Activated effector memory CD4-positive, alpha-beta T cell treated with anti-CD3 and anti-CD28 coated beads, Interleukin-2, amount 50 U/mL, for 16 hours (primary cell): Measurements from ENCODE around the gene HSPBAP1.
"Not testable (repeated sequence)": the region's sequence is repeated elsewhere in the genome, so short reads cannot be mapped to it uniquely, and the experiment has no call there.

Experiments used
- DNase-seq: peaks from one replicate; pipeline ENCODE4 v3.0.0-alpha.2; 2020

Gene HSPBAP1

GRCh38 chr3:122784436-122784835, 9.2 kb downstream of the HSPBAP1 start:
- no peak for DNase-seq

DNA sequence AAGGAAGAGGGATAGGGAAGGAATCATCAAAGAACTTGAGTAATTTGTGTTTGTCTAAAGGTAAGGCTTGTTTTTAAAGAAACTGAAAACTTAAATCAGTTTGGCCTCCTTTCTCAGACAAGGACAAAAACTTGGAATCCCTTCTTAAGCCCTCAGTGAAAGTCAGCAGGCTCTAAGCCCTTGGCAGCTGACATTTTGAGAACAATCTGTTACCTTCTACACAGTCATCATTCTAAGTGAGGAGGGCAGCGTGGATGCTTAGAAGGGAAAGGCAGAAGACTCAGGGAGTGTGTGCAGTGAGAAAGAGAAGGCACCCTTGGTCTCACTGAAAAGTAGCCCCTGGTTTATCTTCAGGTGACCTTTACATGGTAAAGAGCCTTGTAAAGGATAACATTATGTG, 10.8 kb downstream of the HSPBAP1 start:
- DNase-seq = no peak

GRCh38 chr3:122777563-122777962, 16.1 kb downstream of the HSPBAP1 start:
- no peak for DNase-seq

- DNase-seq = no peak
Observed at GRCh38 chr3:122776675-122777468, 16.8 kb downstream of the HSPBAP1 start.

- DNase-seq = no peak
Observed at GRCh38 chr3:122774564-122774963, 19.1 kb downstream of the HSPBAP1 start.

- no peak for DNase-seq
Observed at GRCh38 chr3:122773944-122774509, 19.6 kb downstream of the HSPBAP1 start.

DNA sequence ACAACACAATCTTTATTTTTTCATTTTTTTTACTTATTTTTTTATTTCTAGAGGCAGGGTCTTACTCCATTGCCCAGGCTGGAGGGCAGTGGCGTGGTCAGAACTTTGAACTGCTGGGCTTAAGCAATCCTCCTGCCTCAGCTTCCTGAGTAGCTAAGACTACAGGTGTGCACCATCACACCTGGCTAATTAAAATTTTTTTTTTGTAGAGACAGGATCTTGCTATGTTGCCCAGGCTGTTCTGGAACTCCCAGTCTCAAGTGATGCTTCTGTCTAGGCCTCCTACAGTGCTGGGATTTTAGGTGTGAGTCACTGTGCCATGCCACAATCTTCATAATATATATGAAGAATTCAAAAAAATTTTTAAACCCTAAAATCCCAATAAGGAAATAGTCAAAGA, 20.8 kb downstream of the HSPBAP1 start:
- no peak for DNase-seq

- DNase-seq = no peak
Observed at GRCh38 chr3:122770521-122771202, 23.0 kb downstream of the HSPBAP1 start.

- no peak for DNase-seq
Observed at GRCh38 chr3:122767540-122768372, 25.9 kb downstream of the HSPBAP1 start.

GRCh38 chr3:122766430-122766829, 27.2 kb downstream of the HSPBAP1 start:
- DNase-seq = no peak

DNA sequence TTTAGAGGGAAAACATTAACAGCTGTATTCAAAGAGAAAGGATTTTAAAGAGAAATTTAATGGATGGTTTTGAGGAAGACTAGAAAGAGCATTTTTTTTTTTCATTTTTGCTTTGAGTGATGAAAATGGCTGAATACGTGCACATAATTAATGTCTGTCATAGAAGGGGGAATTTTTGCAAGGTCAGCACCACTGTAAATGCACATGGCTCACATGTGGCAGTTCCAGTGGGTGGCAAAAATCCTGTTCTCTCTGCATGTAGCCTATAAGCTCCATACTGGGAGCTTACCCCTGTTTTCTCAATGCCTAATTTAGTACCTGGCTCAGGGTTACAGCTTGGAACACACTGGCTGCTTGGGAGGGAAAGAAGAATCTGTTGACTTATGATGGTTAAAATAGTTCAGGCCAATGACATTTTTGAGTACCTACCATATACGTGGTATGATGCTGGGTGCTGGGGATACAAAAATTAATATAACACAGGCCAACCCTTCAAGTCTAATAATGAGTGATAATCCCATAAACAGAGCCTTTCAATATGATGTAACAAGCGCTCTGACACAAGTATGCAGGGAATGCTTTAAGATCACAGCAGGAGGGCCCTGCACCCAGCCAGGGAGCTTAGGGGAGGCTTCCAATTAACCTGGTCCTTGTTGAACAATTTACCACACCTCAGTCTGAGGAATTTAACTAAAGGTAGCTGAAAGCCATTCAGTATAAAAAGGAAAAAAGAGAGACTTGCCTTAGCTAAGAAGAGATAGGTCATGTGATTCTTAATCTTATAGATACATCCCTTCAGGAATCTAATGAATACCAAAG, 33.0 kb downstream of the HSPBAP1 start:
- no peak for DNase-seq

DNA sequence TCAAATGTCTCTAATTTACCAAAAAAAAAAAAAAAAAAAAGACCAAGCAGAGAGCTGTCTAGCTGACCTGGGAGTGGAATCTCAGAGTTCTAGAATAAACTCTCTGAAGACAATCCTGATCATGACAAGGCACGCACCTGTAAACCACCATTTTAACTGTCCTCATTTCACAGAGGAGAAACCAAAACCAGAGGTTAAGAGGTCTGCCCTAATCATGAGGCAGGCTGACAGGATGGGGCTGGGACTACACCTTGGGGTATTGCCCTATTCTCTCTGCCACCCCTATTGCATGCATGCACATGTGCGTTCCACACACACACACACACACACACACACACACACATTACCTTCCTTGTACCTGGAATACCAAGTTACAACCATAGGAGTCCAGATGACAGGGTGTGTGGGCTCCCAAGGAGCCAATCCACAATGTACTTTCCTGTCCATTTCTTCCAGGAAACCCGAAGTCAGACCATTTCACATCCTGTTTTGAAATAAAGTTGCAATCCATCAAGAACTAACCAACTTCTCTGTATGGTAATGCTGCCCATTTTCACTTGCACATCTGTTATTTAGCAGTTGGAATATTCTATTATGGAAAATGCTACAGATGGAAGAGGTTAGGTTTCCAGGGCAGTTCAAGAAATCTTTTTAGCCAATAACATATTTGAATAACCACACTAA, 34.6 kb downstream of the HSPBAP1 start:
- no peak for DNase-seq

- DNase-seq = no peak
Observed at GRCh38 chr3:122755491-122755890, 38.1 kb downstream of the HSPBAP1 start.

- DNase-seq = no peak
Observed at GRCh38 chr3:122754929-122755328, 38.7 kb downstream of the HSPBAP1 start.

- DNase-seq = no peak
Observed at GRCh38 chr3:122748347-122748746, 45.3 kb downstream of the HSPBAP1 start.

DNA sequence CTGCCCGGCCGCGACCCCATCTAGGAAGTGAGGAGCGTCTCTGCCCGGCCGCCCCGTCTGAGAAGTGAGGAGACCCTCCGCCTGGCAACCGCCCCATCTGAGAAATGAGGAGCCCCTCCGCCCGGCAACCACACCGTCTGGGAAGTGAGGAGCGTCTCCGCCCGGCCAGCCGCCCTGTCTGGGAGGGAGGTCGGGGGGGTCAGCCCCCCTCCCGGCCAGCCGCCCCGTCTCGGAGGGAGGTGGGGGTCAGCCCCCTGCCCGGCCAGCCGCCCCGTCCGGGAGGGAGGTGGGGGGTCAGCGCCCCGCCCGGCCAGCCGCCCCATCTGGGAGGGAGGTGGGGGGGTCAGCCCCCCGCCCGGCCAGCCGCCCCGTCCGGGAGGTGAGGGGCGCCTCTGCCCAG, 46.3 kb downstream of the HSPBAP1 start:
- not testable (repeated sequence) for DNase-seq

GRCh38 chr3:122745369-122746021, 48.1 kb downstream of the HSPBAP1 start:
- no peak for DNase-seq

DNA sequence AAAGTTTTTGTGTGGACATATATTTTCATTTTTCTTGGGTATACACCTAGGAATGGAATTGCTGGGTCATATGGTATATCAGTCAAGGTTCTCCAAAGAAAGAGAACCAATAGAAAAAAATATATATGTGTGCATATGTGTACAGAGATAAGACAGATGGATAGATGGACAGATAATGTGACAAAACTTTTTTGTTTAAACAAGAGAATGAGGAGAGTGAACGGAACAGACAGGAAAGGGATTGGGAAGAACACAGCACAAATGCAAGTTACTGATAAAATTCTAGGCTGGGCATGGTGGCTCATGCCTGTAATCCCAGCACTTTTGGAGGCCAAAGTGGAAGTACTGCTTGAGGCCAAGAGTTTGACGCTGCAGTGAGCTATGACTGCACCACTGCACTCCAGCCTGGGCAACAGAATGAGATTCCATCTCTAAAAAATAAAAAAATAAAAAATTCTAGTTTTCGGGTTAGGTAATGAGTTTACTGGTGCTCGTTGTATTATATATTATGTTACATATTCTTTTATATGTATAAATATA, 50.0 kb downstream of the HSPBAP1 start:
- no peak for DNase-seq

DNA sequence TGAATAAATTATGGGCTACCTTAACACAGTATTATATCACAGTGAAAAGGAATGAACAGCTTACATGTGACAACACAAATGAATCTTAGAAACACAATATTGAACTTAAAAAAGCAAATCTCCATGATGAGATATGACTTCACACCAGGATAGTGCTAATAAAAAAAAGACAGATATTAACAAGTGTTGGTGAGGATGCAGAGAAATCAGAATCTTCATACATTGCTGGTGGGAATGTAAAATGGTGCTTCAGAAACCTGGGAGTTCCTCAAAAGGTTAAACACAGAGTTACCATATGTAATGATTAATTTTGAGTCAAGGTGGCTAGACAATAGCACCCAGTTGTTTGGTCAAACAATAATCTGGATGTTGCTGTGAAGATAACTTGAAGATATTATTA, 51.4 kb downstream of the HSPBAP1 start:
- DNase-seq = no peak

- DNase-seq = no peak
Observed at GRCh38 chr3:122739172-122739571, 54.5 kb downstream of the HSPBAP1 start.
